Spleen (tissue), 11 donors: Measurements from ENCODE around the gene RBM20. TPM values are rescaled to one million over a fixed set of nuclear protein-coding genes. Genes with fewer than 3 reads are reported as not detected.

Experiments used
- DNase-seq: peaks from one replicate; pipeline ENCODE4 v3.0.0-alpha.2; 2020
- H3K27ac ChIP-seq, 8 donors: fragments of 200-600 bp; sonication (generic) in 7 of 8; 1 replicate in 4 of 8; 2 replicates in 4 of 8; pipeline versions ENCODE4 v1.5.0 to v1.8.0; 2016 to 2021; ENCODE audit warnings: inconsistent platforms in 4 of 8, mild to moderate bottlenecking in 4 of 8, moderate library complexity in 1 of 8
- H3K27me3 ChIP-seq, 7 donors: fragments of 200-600 bp; sonication (generic) in 6 of 7; replicated peaks in 1 of 7; 1 replicate in 4 of 7; 2 replicates in 3 of 7; pipeline versions ENCODE4 v1.5.0 to v1.8.0; 2016 to 2021; ENCODE audit warnings: inconsistent platforms in 3 of 7, mild to moderate bottlenecking in 1 of 7
- H3K36me3 ChIP-seq, 6 donors: fragments of 200-600 bp; sonication (generic) in 5 of 6; 1 replicate in 4 of 6; 2 replicates in 2 of 6; pipeline versions ENCODE4 v1.5.0 to v1.8.0; 2016 to 2021; ENCODE audit warnings: inconsistent platforms in 2 of 6
- H3K4me1 ChIP-seq, 6 donors: fragments of 200-600 bp; sonication (generic) in 5 of 6; 1 replicate in 3 of 6; 2 replicates in 3 of 6; pipeline versions ENCODE4 v1.5.0 to v1.8.0; 2016 to 2021; ENCODE audit warnings: inconsistent platforms in 3 of 6
- H3K4me3 ChIP-seq, 8 donors: fragments of 200-600 bp; sonication (generic) in 7 of 8; 1 replicate in 4 of 8; 2 replicates in 4 of 8; pipeline versions ENCODE4 v1.5.0 to v1.8.0; 2016 to 2021; ENCODE audit warnings: inconsistent platforms in 4 of 8, mild to moderate bottlenecking in 4 of 8, moderate library complexity in 2 of 8
- H3K9me3 ChIP-seq, 8 donors: fragments of 200-600 bp; sonication (generic) in 7 of 8; 1 replicate in 4 of 8; 2 replicates in 4 of 8; pipeline versions ENCODE4 v1.5.0 to v1.8.0; 2016 to 2021; ENCODE audit warnings: inconsistent platforms in 4 of 8
- POLR2A ChIP-seq, 3 donors: fragments of 450-650 bp; IDR thresholded peaks; one replicate each; pipeline ENCODE4 v1.5.1; 2017; ENCODE audit warnings: antibody characterized with exemption in 3 of 3, mild to moderate bottlenecking in 1 of 3
- POLR2AphosphoS5 ChIP-seq, 3 donors: sonication (generic); formaldehyde crosslinking; IDR thresholded peaks; one replicate each; pipeline ENCODE4 v1.5.1; 2017; ENCODE audit warnings: antibody characterized with exemption in 3 of 3
- WGBS, 5 donors: extraction: QIAGEN DNeasy Blood & Tissue Kit in 3 of 5; methylation state at CpG; one replicate each; pipeline versions ENCODE4 v1.1.5 to v1.1.7; 2013 to 2018; 5-methylcytosine and 5-hydroxymethylcytosine counted together
- intact Hi-C: fragments of 100-400 bp; cut with DNase I; formaldehyde crosslinking; loops from one replicate; pipeline ENCODE4 v1.15.0; 2023; ENCODE audit warnings: low total_unique reads
- polyA plus RNA-seq, 3 donors: library from polyadenylated mRNA; stranded (reverse); fragments of 200-250 nt; gene quantifications; one replicate each; pipeline ENCODE4 v1.2.1, GENCODE V29; 2013
- total RNA-seq, 7 donors: library from RNA; depleted of rRNA in 3 of 7; stranded (reverse); fragments of >200 nt in 3 of 7; fragmentation: NEBNext Ultra II Directional in 4 of 7; extraction: Animal tissue kit (Norgen Biotek cat#: 25700) in 4 of 7; gene quantifications; one replicate each; pipeline versions ENCODE4 v1.1.0 to v1.2.1, GENCODE V29; 2016 to 2021
- TF ChIP-seq, protein P1 (sequence below), 11 experiments: fragments of 200-600 bp in 7 of 11; fragments of 450-650 bp in 4 of 11; sonication (generic) in 4 of 11; IDR thresholded peaks in 8 of 11; conservative IDR thresholded peaks in 3 of 11; 1 replicate in 7 of 11; 2 replicates in 4 of 11; pipeline versions ENCODE4 v1.4.0 to v1.8.0; 2016 to 2021; ENCODE audit warnings: antibody characterized with exemption in 11 of 11, inconsistent platforms in 4 of 11, mild to moderate bottlenecking in 1 of 11
- donor health status: healthy with polysubstance abuse.
- donor health status: DM: no; HTN: no; CAD: no; lungs with moderate emphysema.
- donor health status: DM: no; HTN: no; CAD: no.
- donor health status: Bipolar disorder and iron deficiency.
- donor health status: healthy.
- donor health status: DM: no; HTN: no; CAD: no.
- donor health status: DM: yes; HTN: yes; CAD: no.

RBM20 gene
- total and polyA plus RNA-seq, 10 donors = 0.04 to 0.72 (median 0.29) TPM; not detected in 1

DNA sequence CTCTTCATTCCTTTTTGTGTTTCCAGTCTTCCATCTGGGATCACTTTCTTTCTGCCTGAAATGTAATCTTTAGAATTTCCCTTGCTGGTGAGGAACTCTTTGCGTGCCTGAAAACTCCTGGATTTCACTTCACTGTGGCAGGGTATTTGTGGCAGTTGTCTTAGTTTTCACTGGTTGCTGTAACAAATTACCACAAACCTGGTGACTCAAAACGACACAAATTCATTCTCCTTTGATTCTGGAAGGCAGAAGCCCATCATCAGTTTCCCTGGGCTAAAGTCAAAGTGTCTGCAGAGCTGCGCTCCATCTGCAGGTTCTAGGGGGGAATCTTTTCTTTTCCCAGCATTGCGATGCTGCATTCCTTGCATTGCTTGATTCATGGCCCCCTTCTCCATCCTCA lies 109.3 kb downstream of the RBM20 start:
- Histone ChIP-seq H3K27ac (no peak overlapping the region), H3K36me3 (no peaks in the 10 kb centered on the region), H3K4me3 (no peak overlapping the region), H3K27me3 (peaks cover 0 to 11% (median 0%) of the 10 kb centered on the region in 7 donors), H3K4me1 (no peaks in the 10 kb centered on the region), H3K9me3 (peaks cover 0 to 13% (median 7%) of the 10 kb centered on the region in 8 donors)
- no peak for DNase-seq
- intact Hi-C loops = loop anchor here (5.0 kb wide), 1 partner anchor 149 kb away; no protein-coding TSS in a partner anchor
- TF ChIP-seq, protein P1, sequence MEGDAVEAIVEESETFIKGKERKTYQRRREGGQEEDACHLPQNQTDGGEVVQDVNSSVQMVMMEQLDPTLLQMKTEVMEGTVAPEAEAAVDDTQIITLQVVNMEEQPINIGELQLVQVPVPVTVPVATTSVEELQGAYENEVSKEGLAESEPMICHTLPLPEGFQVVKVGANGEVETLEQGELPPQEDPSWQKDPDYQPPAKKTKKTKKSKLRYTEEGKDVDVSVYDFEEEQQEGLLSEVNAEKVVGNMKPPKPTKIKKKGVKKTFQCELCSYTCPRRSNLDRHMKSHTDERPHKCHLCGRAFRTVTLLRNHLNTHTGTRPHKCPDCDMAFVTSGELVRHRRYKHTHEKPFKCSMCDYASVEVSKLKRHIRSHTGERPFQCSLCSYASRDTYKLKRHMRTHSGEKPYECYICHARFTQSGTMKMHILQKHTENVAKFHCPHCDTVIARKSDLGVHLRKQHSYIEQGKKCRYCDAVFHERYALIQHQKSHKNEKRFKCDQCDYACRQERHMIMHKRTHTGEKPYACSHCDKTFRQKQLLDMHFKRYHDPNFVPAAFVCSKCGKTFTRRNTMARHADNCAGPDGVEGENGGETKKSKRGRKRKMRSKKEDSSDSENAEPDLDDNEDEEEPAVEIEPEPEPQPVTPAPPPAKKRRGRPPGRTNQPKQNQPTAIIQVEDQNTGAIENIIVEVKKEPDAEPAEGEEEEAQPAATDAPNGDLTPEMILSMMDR (IDR thresholded peaks at IDR 0.05 in 8 of 11, conservative IDR thresholded peaks at IDR 0.05 in 3 of 11) = no peak
- TF ChIP-seq POLR2A (IDR thresholded peaks at IDR 0.05) = no peak
- TF ChIP-seq POLR2AphosphoS5 (IDR thresholded peaks at IDR 0.05) = no peak
- WGBS, 5 donors = 81 to 93% (median 84%) methylated on average over 4 of the region's 4 CpGs

DNA sequence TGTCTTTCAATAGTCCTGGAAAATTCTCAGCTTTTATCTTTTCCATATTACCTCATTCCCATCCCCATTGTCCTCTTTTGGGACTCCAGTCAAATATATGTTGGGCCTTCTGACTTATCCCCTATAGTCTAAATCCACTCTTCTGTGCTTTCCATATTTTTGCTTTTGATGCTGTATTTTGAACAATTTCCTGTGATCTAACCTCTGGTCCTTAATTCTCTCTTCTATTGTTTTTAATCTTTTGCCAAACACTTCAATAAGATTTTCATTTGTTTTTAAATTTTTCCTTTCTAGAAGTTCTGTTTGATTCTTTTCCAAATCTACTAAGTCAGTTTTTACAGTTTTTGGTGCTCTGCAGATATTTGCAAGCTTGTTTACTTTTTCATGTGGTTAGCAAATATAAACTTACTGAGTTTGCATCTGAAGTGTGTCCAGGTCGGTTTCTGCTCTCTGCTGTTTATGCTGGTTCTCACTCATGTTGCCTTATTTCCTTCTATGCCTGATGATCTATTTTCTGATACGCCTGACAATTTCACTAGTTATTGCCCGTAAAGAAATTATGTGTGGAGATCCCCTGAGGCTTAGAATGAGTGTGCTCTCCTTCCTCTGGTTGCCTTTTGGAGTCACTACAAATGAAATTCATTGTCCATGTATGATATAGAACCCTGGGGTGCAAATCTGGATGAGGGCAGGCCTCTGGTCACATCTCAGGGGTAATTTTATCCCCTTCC lies 110.4 kb downstream of the RBM20 start:
- H3K27ac ChIP-seq = no peak overlapping the region
- H3K4me3 ChIP-seq = no peak overlapping the region
- no peak for TF ChIP-seq POLR2A (IDR thresholded peaks at IDR 0.05)
- TF ChIP-seq, protein P1 (IDR thresholded peaks at IDR 0.05 in 8 of 11, conservative IDR thresholded peaks at IDR 0.05 in 3 of 11) = no peak
- TF ChIP-seq POLR2AphosphoS5 (IDR thresholded peaks at IDR 0.05) = no peak
- no peak for DNase-seq
- H3K9me3 ChIP-seq = peaks cover 0 to 3% (median 0%) of the 10 kb centered on the region in 8 donors
- H3K27me3 ChIP-seq = peaks cover 0 to 11% (median 0%) of the 10 kb centered on the region in 7 donors
- no peaks in the 10 kb centered on the region for H3K4me1 ChIP-seq
- WGBS, 5 donors = 74 to 88% (median 80%) methylated on average over 3 of the region's 3 CpGs
- intact Hi-C loops = loop anchor here (5.0 kb wide), 1 partner anchor 148 kb away; no protein-coding TSS in a partner anchor
- no peaks in the 10 kb centered on the region for H3K36me3 ChIP-seq

DNA sequence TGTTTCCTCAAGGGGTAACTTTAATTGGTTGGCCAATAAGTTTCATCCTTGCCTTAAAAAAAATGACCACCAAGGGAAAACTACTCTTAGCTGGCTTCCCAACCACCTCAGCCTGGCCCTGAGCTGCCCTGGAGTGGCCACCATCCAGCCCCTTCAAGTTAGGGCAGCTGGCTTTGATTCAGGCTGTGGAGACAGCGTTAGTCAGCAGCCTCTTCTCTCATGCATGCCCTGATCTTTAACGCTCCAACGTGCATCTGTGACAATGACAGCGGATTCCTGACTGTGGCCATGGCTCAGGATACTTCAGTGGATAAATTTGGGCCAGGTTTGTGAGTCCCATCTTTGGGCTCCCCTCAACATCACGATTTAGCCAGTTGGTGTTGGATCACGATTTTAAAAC lies 111.6 kb downstream of the RBM20 start:
- Histone ChIP-seq H3K27me3 (peaks cover 0 to 11% (median 0%) of the 10 kb centered on the region in 7 donors), H3K36me3 (no peaks in the 10 kb centered on the region), H3K4me3 (no peak overlapping the region), H3K27ac (no peak overlapping the region), H3K4me1 (no peaks in the 10 kb centered on the region), H3K9me3 (no peaks in the 10 kb centered on the region)
- TF ChIP-seq POLR2A (IDR thresholded peaks at IDR 0.05) (no peak), POLR2AphosphoS5 (IDR thresholded peaks at IDR 0.05) (no peak)
- TF ChIP-seq, protein P1 (IDR thresholded peaks at IDR 0.05 in 8 of 11, conservative IDR thresholded peaks at IDR 0.05 in 3 of 11) = no peak
- 74 to 94% (median 77%) methylated on average over 6 of the region's 6 CpGs for WGBS, 5 donors
- DNase-seq = no peak
- intact Hi-C loops = no loop called here

DNA sequence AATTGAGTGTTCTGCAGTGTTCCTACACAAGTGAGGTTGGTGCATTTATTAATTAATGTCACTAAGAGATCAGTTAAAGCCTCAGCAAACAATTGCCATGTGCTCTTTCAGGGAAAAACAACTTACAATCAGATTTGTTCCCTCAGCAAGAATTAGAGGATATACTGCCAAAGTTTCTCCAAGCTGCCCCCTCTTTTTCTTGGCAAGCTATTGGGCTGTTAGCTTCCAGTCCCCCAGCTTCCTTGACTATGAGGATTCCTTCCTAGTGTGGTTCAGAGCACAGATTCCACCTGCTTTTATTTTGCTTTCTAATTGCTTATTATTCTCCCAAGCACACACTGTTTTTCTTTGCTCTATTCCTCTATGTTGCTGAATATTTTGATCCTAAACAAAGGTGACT lies 112.7 kb downstream of the RBM20 start:
- intact Hi-C loops = no loop called here
- Histone ChIP-seq H3K4me1 (no peaks in the 10 kb centered on the region), H3K36me3 (no peaks in the 10 kb centered on the region), H3K27ac (no peak overlapping the region), H3K4me3 (no peak overlapping the region), H3K27me3 (peaks cover 0 to 11% (median 0%) of the 10 kb centered on the region in 7 donors), H3K9me3 (no peaks in the 10 kb centered on the region)
- TF ChIP-seq POLR2A (IDR thresholded peaks at IDR 0.05) (no peak), POLR2AphosphoS5 (IDR thresholded peaks at IDR 0.05) (no peak)
- TF ChIP-seq, protein P1 (IDR thresholded peaks at IDR 0.05 in 8 of 11, conservative IDR thresholded peaks at IDR 0.05 in 3 of 11) = no peak
- DNase-seq = no peak
